GM19395 (cell line): ENCODE data around the gene MMAB.
A peak's percentile ranks its signal among the peaks of the same experiment; 100 is the strongest.

Source experiments
- ATAC-seq: cut with Tn5 transposase; IDR thresholded peaks from one replicate; pipeline ENCODE4 v1.9.1; 2021; ENCODE audit warnings: mild to moderate bottlenecking, moderate library complexity; ENCODE audit not compliant: unreplicated experiment

MMAB gene

GRCh38 chr12:109586385-109587296, 13.3 kb upstream of the MMAB start:
- no peak for ATAC-seq

GRCh38 chr12:109583733-109584132, 10.4 kb upstream of the MMAB start:
- ATAC-seq: no peak

- no peak for ATAC-seq
Measured at GRCh38 chr12:109582636-109583035, 9.3 kb upstream of the MMAB start.

- ATAC-seq: no peak
Measured at GRCh38 chr12:109581856-109582255, 8.6 kb upstream of the MMAB start.

GRCh38 chr12:109581334-109581691, 8.0 kb upstream of the MMAB start:
- no peak for ATAC-seq

GRCh38 chr12:109580684-109581333, 7.5 kb upstream of the MMAB start:
- ATAC-seq: no peak

- ATAC-seq: no peak
Measured at GRCh38 chr12:109580272-109580671, 7.0 kb upstream of the MMAB start.

- no peak for ATAC-seq
Measured at GRCh38 chr12:109579639-109580038, 6.3 kb upstream of the MMAB start.

GRCh38 chr12:109578330-109578927, 5.1 kb upstream of the MMAB start:
- ATAC-seq: no peak

- ATAC-seq: no peak
Measured at GRCh38 chr12:109577311-109577710, 4.0 kb upstream of the MMAB start.

GRCh38 chr12:109575683-109576082, 2.4 kb upstream of the MMAB start:
- ATAC-seq: no peak

- peak; percentile 11 for ATAC-seq
Measured at GRCh38 chr12:109573914-109574244, 575 bp upstream of the MMAB start.

GRCh38 chr12:109572506-109572845, 828 bp downstream of the MMAB start:
- no peak for ATAC-seq

- ATAC-seq: no peak
Measured at GRCh38 chr12:109571773-109572505, 1.4 kb downstream of the MMAB start.

GRCh38 chr12:109568486-109568885, 4.8 kb downstream of the MMAB start:
- ATAC-seq: no peak

GRCh38 chr12:109567967-109568366, 5.3 kb downstream of the MMAB start:
- ATAC-seq: no peak

- ATAC-seq: no peak
Measured at GRCh38 chr12:109567296-109567695, 6.0 kb downstream of the MMAB start.

GRCh38 chr12:109566424-109566823, 6.9 kb downstream of the MMAB start:
- ATAC-seq: no peak

GRCh38 chr12:109563291-109564284, 9.7 kb downstream of the MMAB start:
- ATAC-seq: no peak

GRCh38 chr12:109562871-109563270, 10.4 kb downstream of the MMAB start:
- no peak for ATAC-seq
